GM23248 (cell line): Measurements from ENCODE around the gene LSM12. TPM values are rescaled to one million over a fixed set of nuclear protein-coding genes. Genes with fewer than 3 reads are reported as not detected.

Experiments
- DNase-seq: peaks from one replicate; pipeline ENCODE4 v3.0.0-alpha.2; 2015
- H2AFZ ChIP-seq: fragments of 200-600 bp; sonication (generic); 2 replicates; pipeline ENCODE4 v1.6.1; 2016; ENCODE audit warnings: antibody characterized with exemption
- H3F3A ChIP-seq: fragments of 200-600 bp; sonication (generic); 2 replicates; pipeline ENCODE4 v1.6.1; 2016; ENCODE audit warnings: mild to moderate bottlenecking, antibody characterized with exemption, mixed run types; ENCODE audit not compliant: insufficient read depth
- H3K27ac ChIP-seq: fragments of 200-600 bp; sonication (generic); 2 replicates; pipeline ENCODE4 v1.5.1; 2016; ENCODE audit warnings: mild to moderate bottlenecking
- H3K27me3 ChIP-seq: fragments of 200-600 bp; sonication (generic); replicated peaks from 2 replicates; pipeline ENCODE4 v1.6.1; 2016; ENCODE audit warnings: mild to moderate bottlenecking; ENCODE audit not compliant: insufficient read depth
- H3K36me3 ChIP-seq: fragments of 200-600 bp; sonication (generic); 2 replicates; pipeline ENCODE4 v1.6.1; 2016; ENCODE audit warnings: low read depth, mild to moderate bottlenecking
- H3K4me1 ChIP-seq: fragments of 200-600 bp; sonication (generic); 2 replicates; pipeline ENCODE4 v1.6.1; 2016; ENCODE audit warnings: mild to moderate bottlenecking; ENCODE audit not compliant: insufficient read depth
- H3K4me2 ChIP-seq: fragments of 200-600 bp; sonication (generic); one replicate; pipeline ENCODE4 v1.6.1; 2016; ENCODE audit warnings: mild to moderate bottlenecking; ENCODE audit not compliant: unreplicated experiment
- H3K4me3 ChIP-seq: fragments of 200-600 bp; sonication (generic); 2 replicates; pipeline ENCODE4 v1.5.1; 2016; ENCODE audit warnings: mild to moderate bottlenecking
- H3K79me2 ChIP-seq: fragments of 200-600 bp; sonication (generic); 2 replicates; pipeline ENCODE4 v1.6.1; 2016; ENCODE audit warnings: mild to moderate bottlenecking; ENCODE audit not compliant: insufficient read depth
- H3K9ac ChIP-seq: fragments of 200-600 bp; sonication (generic); 2 replicates; pipeline ENCODE4 v1.6.1; 2016; ENCODE audit warnings: mild to moderate bottlenecking
- H3K9me2 ChIP-seq: fragments of 200-600 bp; sonication (generic); 2 replicates; pipeline ENCODE4 v1.6.1; 2016; ENCODE audit warnings: mixed run types, mild to moderate bottlenecking, moderate library complexity; ENCODE audit not compliant: insufficient read depth
- H3K9me3 ChIP-seq: fragments of 200-600 bp; sonication (generic); one replicate; pipeline ENCODE4 v1.6.1; 2017; ENCODE audit warnings: low read depth
- H4K20me1 ChIP-seq: fragments of 200-600 bp; sonication (generic); 2 replicates; pipeline ENCODE4 v1.6.0; 2016; ENCODE audit not compliant: insufficient read depth
- EZH2 ChIP-seq: fragments of 200-600 bp; sonication (generic); IDR thresholded peaks from 2 replicates; pipeline ENCODE4 v1.6.1; 2018; ENCODE audit warnings: antibody characterized with exemption, mild to moderate bottlenecking; ENCODE audit not compliant: insufficient read depth, poor library complexity, severe bottlenecking
- EZH2phosphoT487 ChIP-seq: fragments of 200-600 bp; sonication (generic); IDR thresholded peaks from 2 replicates; pipeline ENCODE4 v1.6.1; 2018; ENCODE audit warnings: antibody characterized with exemption, moderate library complexity, mild to moderate bottlenecking, low read depth; ENCODE audit not compliant: insufficient read depth
- WGBS, 2 experiments: methylation state at CpG; one replicate each; pipeline ENCODE4 v1.1.6; 2015 to 2017; ENCODE audit warnings: low lambda C conversion rate in 2 of 2, low coverage in 1 of 2; ENCODE audit errors: missing lambda C conversion rate in 2 of 2; 5-methylcytosine and 5-hydroxymethylcytosine counted together
- in situ Hi-C: fragments of 300-500 bp; cut with MboI; formaldehyde crosslinking; loops from 2 replicates; pipeline ENCODE4 v1.15.0; 2020
- polyA plus RNA-seq: library from polyadenylated mRNA; unstranded; fragments of >200 nt; fragmentation: Nextera tagmentation; extraction: Ambion mirVana; gene quantifications from 2 replicates; pipeline ENCODE4 v1.2.1, GENCODE V29; 2016
- total RNA-seq: library from RNA; depleted of rRNA; stranded (reverse); fragments of >200 nt; shearing (Covaris generic); gene quantifications from 2 replicates; pipeline ENCODE4 v1.2.3, GENCODE V29; 2014

LSM12 gene
- total and polyA plus RNA-seq, 2 experiments from 2014 or later: 36.1 to 122 TPM

DNA sequence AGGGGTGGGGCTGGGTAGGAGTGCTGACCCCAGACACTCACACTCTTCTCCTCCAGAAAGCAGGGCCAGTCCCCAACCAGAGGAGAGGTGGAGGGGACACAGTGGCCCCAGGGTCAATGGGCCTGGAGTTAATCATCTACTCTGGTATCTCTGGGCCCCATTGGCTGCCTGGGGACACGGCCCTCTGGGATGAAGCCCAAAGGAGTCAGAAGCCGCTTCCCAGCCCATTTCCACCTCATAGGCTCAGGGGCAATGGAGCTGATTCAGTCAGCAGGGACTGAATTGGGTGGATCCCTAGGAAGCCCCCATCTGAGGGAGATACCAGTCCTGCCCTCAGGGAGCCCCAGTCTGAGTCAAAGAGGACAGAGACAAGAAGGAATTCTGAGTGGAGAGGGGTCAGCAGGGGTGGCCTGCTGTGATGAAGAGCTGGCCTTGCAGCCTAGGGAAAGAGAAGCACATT lies 65.0 kb downstream of the LSM12 start:
- TF ChIP-seq EZH2 (no peak), EZH2phosphoT487 (no peak)
- no peak overlapping the region for H3K4me2 ChIP-seq
- no peak overlapping the region for H3K27ac ChIP-seq
- no peaks in the 10 kb centered on the region for H3K36me3 ChIP-seq
- H3K4me1 ChIP-seq: peaks cover 10% of the 10 kb centered on the region
- no peaks in the 10 kb centered on the region for H3K27me3 ChIP-seq
- no peaks in the 10 kb centered on the region for H4K20me1 ChIP-seq
- H3K9ac ChIP-seq: no peak overlapping the region
- H3K79me2 ChIP-seq: no peaks in the 10 kb centered on the region
- no peaks in the 10 kb centered on the region for H3K9me2 ChIP-seq
- H3K9me3 ChIP-seq: no peaks in the 10 kb centered on the region
- in situ Hi-C loops: no loop called here
- peak; percentile 11 for DNase-seq
- H2AFZ ChIP-seq: no peak overlapping the region
- peaks cover 12% of the 10 kb centered on the region for H3F3A ChIP-seq
- WGBS, 2 experiments: 100% methylated on average over 2 of the region's 2 CpGs
- H3K4me3 ChIP-seq: no peak overlapping the region

DNA sequence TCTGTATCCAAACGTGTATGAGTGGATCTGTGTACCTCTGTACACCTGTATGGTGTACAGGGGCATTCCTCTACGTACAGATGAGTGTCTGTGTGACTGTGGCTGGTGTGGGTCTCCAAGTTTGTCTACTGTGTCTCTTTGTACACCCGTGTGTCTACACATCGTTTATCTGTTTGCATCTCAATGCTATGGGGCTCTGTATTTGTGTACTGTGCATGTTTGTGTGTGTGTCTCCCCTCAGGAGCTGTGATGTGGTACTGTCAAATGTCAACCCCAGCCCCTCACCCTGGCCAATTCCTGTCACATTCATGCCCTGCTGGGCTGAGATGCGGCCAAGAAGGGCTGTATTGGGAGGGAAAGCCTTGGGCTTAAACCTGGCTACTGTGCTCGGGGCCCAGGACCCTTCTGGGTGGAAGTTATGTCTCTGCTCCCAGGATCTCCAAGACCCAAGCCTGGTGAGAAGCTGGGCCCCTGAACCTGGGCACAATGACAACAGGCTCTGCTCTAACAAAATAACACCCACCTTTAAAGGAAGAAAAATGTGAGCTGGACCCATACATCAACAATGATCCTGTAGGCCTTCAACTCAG lies 65.5 kb downstream of the LSM12 start:
- no peaks in the 10 kb centered on the region for H3K9me2 ChIP-seq
- DNase-seq: no peak
- H4K20me1 ChIP-seq: no peaks in the 10 kb centered on the region
- no peak overlapping the region for H2AFZ ChIP-seq
- TF ChIP-seq EZH2phosphoT487 (no peak), EZH2 (no peak)
- 72 to 75% methylated on average over 6 of the region's 6 CpGs for WGBS, 2 experiments
- no peaks in the 10 kb centered on the region for H3K9me3 ChIP-seq
- H3K27ac ChIP-seq: no peak overlapping the region
- H3K9ac ChIP-seq: no peak overlapping the region
- peaks cover 10% of the 10 kb centered on the region for H3K4me1 ChIP-seq
- in situ Hi-C loops: no loop called here
- no peaks in the 10 kb centered on the region for H3K27me3 ChIP-seq
- no peaks in the 10 kb centered on the region for H3K36me3 ChIP-seq
- no peak overlapping the region for H3K4me3 ChIP-seq
- H3K4me2 ChIP-seq: no peak overlapping the region
- peaks cover 12% of the 10 kb centered on the region for H3F3A ChIP-seq
- H3K79me2 ChIP-seq: no peaks in the 10 kb centered on the region

DNA sequence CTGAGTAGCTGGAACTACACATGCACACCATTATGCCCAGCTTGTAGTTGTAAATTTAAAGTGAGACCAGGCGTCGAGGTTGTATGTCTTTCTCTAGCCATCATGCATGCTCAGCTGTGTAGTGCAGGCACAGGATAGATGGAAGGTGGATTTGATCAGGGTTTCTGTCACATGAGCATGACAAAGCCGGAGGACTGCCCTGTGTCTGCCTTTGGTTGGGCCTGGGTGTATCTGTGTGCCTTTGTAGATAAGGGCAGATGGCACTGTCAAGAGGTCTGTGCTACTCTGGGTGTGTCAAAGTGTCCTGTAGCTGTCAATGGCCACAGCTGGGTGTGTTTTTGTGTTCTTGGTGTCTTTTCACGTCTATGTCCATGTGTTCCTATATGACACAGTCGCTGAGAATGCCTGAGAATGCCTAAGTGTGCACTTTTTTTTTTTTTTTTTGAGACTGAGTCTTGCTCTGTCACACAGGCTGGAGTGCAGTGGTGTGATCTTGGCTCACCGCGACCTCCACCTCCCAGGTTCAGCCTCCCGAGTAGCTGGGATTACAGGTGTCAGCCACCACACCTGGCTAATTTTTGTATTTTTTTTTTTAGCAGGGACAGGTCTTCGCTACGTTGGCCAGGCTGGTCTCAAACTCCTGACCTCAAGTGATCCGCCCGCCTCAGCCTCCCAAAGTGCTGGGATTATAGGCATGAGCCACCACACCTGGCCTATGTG lies 66.2 kb downstream of the LSM12 start:
- Histone ChIP-seq H3K36me3 (no peaks in the 10 kb centered on the region), H3K79me2 (no peaks in the 10 kb centered on the region), H3K27ac (no peak overlapping the region), H4K20me1 (no peaks in the 10 kb centered on the region), H3F3A (peaks cover 12% of the 10 kb centered on the region), H3K4me1 (peaks cover 10% of the 10 kb centered on the region), H2AFZ (no peak overlapping the region), H3K9ac (no peak overlapping the region), H3K9me3 (no peaks in the 10 kb centered on the region), H3K9me2 (no peaks in the 10 kb centered on the region), H3K27me3 (no peaks in the 10 kb centered on the region), H3K4me3 (no peak overlapping the region), H3K4me2 (no peak overlapping the region)
- WGBS, 2 experiments: 69 to 81% methylated on average over 11 to 12 of the region's 12 CpGs
- peak; percentile 46 for DNase-seq
- in situ Hi-C loops: no loop called here
- TF ChIP-seq EZH2 (no peak), EZH2phosphoT487 (no peak)

DNA sequence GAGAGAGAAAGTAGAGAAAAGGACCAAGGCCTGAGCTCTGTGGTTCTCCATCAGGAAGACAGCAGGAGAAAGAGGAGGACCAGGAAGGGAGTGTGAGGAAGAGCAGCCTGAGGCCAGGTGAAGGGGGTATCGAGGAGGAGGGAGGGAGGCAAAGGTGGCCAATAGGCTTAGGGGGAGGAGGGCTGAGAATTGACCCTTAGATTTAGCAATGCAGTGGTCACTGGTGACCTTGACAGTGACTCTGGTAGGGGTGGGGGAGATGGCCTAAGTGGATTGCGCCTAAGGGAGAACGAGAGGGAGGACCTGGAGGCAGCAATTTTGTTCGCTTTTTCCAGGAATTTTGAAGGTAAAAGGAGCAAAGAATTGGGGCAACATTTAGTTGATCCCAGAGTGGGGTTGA lies 67.4 kb downstream of the LSM12 start:
- TF ChIP-seq EZH2 (no peak), EZH2phosphoT487 (no peak)
- Histone ChIP-seq H3K79me2 (no peaks in the 10 kb centered on the region), H3F3A (peaks cover 12% of the 10 kb centered on the region), H3K27ac (0 out of 2 replicates have a peak overlapping the region, but pooled peaks have one; percentile 13), H3K27me3 (no peaks in the 10 kb centered on the region), H2AFZ (no peak overlapping the region), H3K4me3 (no peak overlapping the region), H3K9me2 (no peaks in the 10 kb centered on the region), H3K36me3 (no peaks in the 10 kb centered on the region), H3K4me2 (no peak overlapping the region), H3K9ac (no peak overlapping the region), H3K9me3 (no peaks in the 10 kb centered on the region), H3K4me1 (peaks cover 10% of the 10 kb centered on the region), H4K20me1 (no peaks in the 10 kb centered on the region)
- DNase-seq: no peak
- 81 to 89% methylated on average over 4 of the region's 4 CpGs for WGBS, 2 experiments
- in situ Hi-C loops: no loop called here
